Stimulated activated CD4-positive, alpha-beta T cell treated with anti-CD3 and anti-CD28 coated beads, Interleukin-1b, Interleukin-23, amount 100 ng/mL, for 24 hours (primary cell): ENCODE results near the gene KDM4B.

Experiments used
- DNase-seq, 4 experiments: peaks; one replicate each; pipeline ENCODE4 v3.0.0-alpha.2; 2020; ENCODE audit warnings: low read depth in 4 of 4, low spot score in 1 of 4

KDM4B gene

GRCh38 chr19:5048727-5049553, 80.0 kb downstream of the KDM4B start:
- no peak for DNase-seq

GRCh38 chr19:5049561-5049960, 80.6 kb downstream of the KDM4B start:
- no peak for DNase-seq

- DNase-seq: no peak
Observed at GRCh38 chr19:5050067-5050656, 81.2 kb downstream of the KDM4B start.

- no peak for DNase-seq
Observed at GRCh38 chr19:5050905-5051304, 82.0 kb downstream of the KDM4B start.

- no peak for DNase-seq
Observed at GRCh38 chr19:5051619-5052018, 82.7 kb downstream of the KDM4B start.

- DNase-seq: no peak
Observed at GRCh38 chr19:5052515-5052914, 83.6 kb downstream of the KDM4B start.

- DNase-seq: no peak
Observed at GRCh38 chr19:5052945-5053485, 84.1 kb downstream of the KDM4B start.

GRCh38 chr19:5053661-5054060, 84.7 kb downstream of the KDM4B start:
- no peak for DNase-seq

- DNase-seq: no peak
Observed at GRCh38 chr19:5054551-5055456, 85.9 kb downstream of the KDM4B start.

GRCh38 chr19:5055457-5055776, 86.5 kb downstream of the KDM4B start:
- DNase-seq: no peak

GRCh38 chr19:5057860-5058259, 88.9 kb downstream of the KDM4B start:
- no peak for DNase-seq

GRCh38 chr19:5058521-5059212, 89.8 kb downstream of the KDM4B start:
- no peak for DNase-seq

GRCh38 chr19:5059213-5059574, 90.3 kb downstream of the KDM4B start:
- DNase-seq: no peak

- DNase-seq: no peak
Observed at GRCh38 chr19:5059793-5060192, 90.9 kb downstream of the KDM4B start.

- no peak for DNase-seq
Observed at GRCh38 chr19:5062195-5062594, 93.3 kb downstream of the KDM4B start.

- no peak for DNase-seq
Observed at GRCh38 chr19:5062799-5063198, 93.9 kb downstream of the KDM4B start.

- DNase-seq: no peak
Observed at GRCh38 chr19:5063873-5064645, 95.1 kb downstream of the KDM4B start.

- no peak for DNase-seq
Observed at GRCh38 chr19:5064896-5065295, 96.0 kb downstream of the KDM4B start.

GRCh38 chr19:5065663-5066093, 96.8 kb downstream of the KDM4B start:
- no peak for DNase-seq

- no peak for DNase-seq
Observed at GRCh38 chr19:5066768-5067167, 97.9 kb downstream of the KDM4B start.
